ENCODE data around the gene MACROD1.

DNA sequence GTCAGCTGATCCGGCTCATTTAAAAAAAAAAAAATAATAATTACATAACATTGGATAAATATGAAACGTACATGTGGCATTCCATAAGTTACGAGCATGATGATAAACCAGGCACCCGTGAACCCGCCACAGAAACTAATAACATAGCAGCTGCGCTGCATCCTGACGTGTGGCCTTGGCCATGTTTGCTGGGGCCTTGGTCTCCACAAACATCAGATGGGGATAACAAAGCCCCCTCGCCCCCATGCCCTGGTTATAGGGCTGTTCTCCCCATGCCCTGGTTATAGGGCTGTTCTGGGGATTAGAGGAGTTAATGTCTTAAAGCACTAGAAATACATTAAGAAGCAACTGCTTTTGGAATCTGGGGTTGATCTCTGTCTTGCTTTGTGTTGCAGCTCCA, 93.5 kb downstream of the MACROD1 start:
- TF ChIP-seq POLR2A (IDR thresholded peaks at IDR 0.05; ENCODE audit: low read depth, low read length): no peak
- TF ChIP-seq, protein P1, sequence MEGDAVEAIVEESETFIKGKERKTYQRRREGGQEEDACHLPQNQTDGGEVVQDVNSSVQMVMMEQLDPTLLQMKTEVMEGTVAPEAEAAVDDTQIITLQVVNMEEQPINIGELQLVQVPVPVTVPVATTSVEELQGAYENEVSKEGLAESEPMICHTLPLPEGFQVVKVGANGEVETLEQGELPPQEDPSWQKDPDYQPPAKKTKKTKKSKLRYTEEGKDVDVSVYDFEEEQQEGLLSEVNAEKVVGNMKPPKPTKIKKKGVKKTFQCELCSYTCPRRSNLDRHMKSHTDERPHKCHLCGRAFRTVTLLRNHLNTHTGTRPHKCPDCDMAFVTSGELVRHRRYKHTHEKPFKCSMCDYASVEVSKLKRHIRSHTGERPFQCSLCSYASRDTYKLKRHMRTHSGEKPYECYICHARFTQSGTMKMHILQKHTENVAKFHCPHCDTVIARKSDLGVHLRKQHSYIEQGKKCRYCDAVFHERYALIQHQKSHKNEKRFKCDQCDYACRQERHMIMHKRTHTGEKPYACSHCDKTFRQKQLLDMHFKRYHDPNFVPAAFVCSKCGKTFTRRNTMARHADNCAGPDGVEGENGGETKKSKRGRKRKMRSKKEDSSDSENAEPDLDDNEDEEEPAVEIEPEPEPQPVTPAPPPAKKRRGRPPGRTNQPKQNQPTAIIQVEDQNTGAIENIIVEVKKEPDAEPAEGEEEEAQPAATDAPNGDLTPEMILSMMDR (IDR thresholded peaks at IDR 0.05; ENCODE audit: extremely low read depth in 1 of 2, insufficient read depth in 1 of 2, low read depth in 1 of 2, low read length in 2 of 2): no peak
- TF ChIP-seq MYC (IDR thresholded peaks at IDR 0.05; ENCODE audit: low read depth, low read length): no peak
- TF ChIP-seq EZH2 (IDR thresholded peaks at IDR 0.05; ENCODE audit: borderline replicate concordance, low read depth, low read length, severe bottlenecking): no peak
- TF ChIP-seq GATA2 (IDR thresholded peaks at IDR 0.05; ENCODE audit: insufficient read depth, insufficient read length, low read depth, low read length): no peak
- TF ChIP-seq POLR2AphosphoS5 (IDR thresholded peaks at IDR 0.05; ENCODE audit: insufficient read depth, low read depth, low read length): no peak
- TF ChIP-seq FOS (IDR thresholded peaks at IDR 0.05; ENCODE audit: borderline replicate concordance, insufficient read depth, low read length): no peak

Measured in endothelial cell of umbilical vein (primary cell).